Measurements from ENCODE around the gene COG6.

The COG6 gene

GRCh38 chr13:39623466-39623865, 32.0 kb upstream of the COG6 start:
- TF ChIP-seq CTCF (conservative IDR thresholded peaks at IDR 0.05): no peak
- no peak overlapping the region for H3K27ac ChIP-seq

- H3K27ac ChIP-seq: no peak overlapping the region
- TF ChIP-seq CTCF (conservative IDR thresholded peaks at IDR 0.05): no peak
Observed at GRCh38 chr13:39631307-39631706, 24.2 kb upstream of the COG6 start.

- TF ChIP-seq CTCF (conservative IDR thresholded peaks at IDR 0.05): no peak
- H3K27ac ChIP-seq: no peak overlapping the region
Observed at GRCh38 chr13:39632994-39633393, 22.5 kb upstream of the COG6 start.

GRCh38 chr13:39635564-39635963, 19.9 kb upstream of the COG6 start:
- TF ChIP-seq CTCF (conservative IDR thresholded peaks at IDR 0.05): no peak
- H3K27ac ChIP-seq: no peak overlapping the region

GRCh38 chr13:39637890-39638289, 17.6 kb upstream of the COG6 start:
- H3K27ac ChIP-seq: no peak overlapping the region
- no peak for TF ChIP-seq CTCF (conservative IDR thresholded peaks at IDR 0.05)

GRCh38 chr13:39641645-39642044, 13.8 kb upstream of the COG6 start:
- H3K27ac ChIP-seq: no peak overlapping the region
- no peak for TF ChIP-seq CTCF (conservative IDR thresholded peaks at IDR 0.05)

- no peak for TF ChIP-seq CTCF (conservative IDR thresholded peaks at IDR 0.05)
- no peak overlapping the region for H3K27ac ChIP-seq
Observed at GRCh38 chr13:39646122-39646521, 9.3 kb upstream of the COG6 start.

All from VCaP (cell line).